Endothelial cell (in vitro differentiated cells): ENCODE measurements around the gene GDF7. TPM values are rescaled to one million over a fixed set of nuclear protein-coding genes. Genes with fewer than 3 reads are reported as not detected.

Experiments
- DNase-seq: peaks from one replicate; pipeline ENCODE4 v3.0.0; 2021; ENCODE audit warnings: low spot score
- H3K27ac Mint-ChIP-seq: one replicate; pipeline ENCODE4 v1.8.0; 2021; ENCODE audit warnings: mixed read lengths, inconsistent platforms; ENCODE audit not compliant: unreplicated experiment
- H3K27me3 Mint-ChIP-seq: one replicate; pipeline ENCODE4 v1.8.0; 2021; ENCODE audit warnings: mild to moderate bottlenecking, moderate library complexity, mixed read lengths, inconsistent platforms; ENCODE audit not compliant: unreplicated experiment
- H3K36me3 Mint-ChIP-seq: one replicate; pipeline ENCODE4 v1.8.0; 2021; ENCODE audit warnings: mild to moderate bottlenecking, low read depth, mixed read lengths, inconsistent platforms; ENCODE audit not compliant: unreplicated experiment
- H3K4me1 Mint-ChIP-seq: one replicate; pipeline ENCODE4 v1.8.0; 2021; ENCODE audit warnings: mild to moderate bottlenecking, mixed read lengths, inconsistent platforms; ENCODE audit not compliant: unreplicated experiment
- H3K4me3 Mint-ChIP-seq: one replicate; pipeline ENCODE4 v1.8.0; 2021; ENCODE audit warnings: mild to moderate bottlenecking, mixed read lengths, inconsistent platforms; ENCODE audit not compliant: unreplicated experiment
- H3K9me3 Mint-ChIP-seq: one replicate; pipeline ENCODE4 v1.8.0; 2021; ENCODE audit warnings: mixed read lengths, inconsistent platforms; ENCODE audit not compliant: unreplicated experiment
- CTCF ChIP-seq: fragments of 200-600 bp; sonication (generic); IDR thresholded peaks from one replicate; pipeline ENCODE4 v1.5.0; 2021; ENCODE audit warnings: antibody characterized with exemption; ENCODE audit not compliant: unreplicated experiment
- total RNA-seq: library from RNA; stranded (reverse); fragmentation: NEBNext Ultra II Directional; extraction: Animal tissue kit (Norgen Biotek cat#: 25700); gene quantifications from one replicate; pipeline ENCODE4 v1.2.1, GENCODE V29; 2021; ENCODE audit not compliant: unreplicated experiment

Gene GDF7
- total RNA-seq, 1 donor from 2014 or later: 11.2 TPM

DNA sequence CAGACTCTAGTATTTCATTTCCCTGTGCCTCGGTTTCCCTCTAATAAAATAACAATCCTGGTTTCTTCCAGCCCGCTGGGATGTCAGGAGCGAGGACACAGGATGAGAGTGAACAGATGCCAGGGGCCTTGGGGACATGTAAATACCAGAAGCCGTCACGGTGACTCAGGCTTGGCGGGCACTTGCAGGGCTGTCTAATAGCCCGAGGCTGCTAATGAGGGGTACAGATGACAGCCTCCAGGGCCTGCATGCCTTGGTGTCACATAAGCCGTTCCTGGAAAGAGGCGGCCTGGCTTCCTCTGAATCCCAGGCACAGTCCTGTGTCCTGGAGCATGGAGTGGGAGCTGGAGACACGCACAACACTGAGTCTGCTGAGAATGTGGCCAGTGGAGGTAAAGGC lies 44.2 kb upstream of the GDF7 start:
- no peak for TF ChIP-seq CTCF
- peaks cover 14% of the 10 kb centered on the region for H3K36me3 Mint-ChIP-seq
- H3K27me3 Mint-ChIP-seq: peaks cover 9% of the 10 kb centered on the region
- H3K9me3 Mint-ChIP-seq: no peaks in the 10 kb centered on the region
- DNase-seq: no peak
- no peak overlapping the region for H3K4me3 Mint-ChIP-seq
- no peak overlapping the region for H3K27ac Mint-ChIP-seq
- H3K4me1 Mint-ChIP-seq: peaks cover 7% of the 10 kb centered on the region

GRCh38 chr2:20623241-20623640 lies 43.7 kb upstream of the GDF7 start:
- peaks cover 4% of the 10 kb centered on the region for H3K4me1 Mint-ChIP-seq

GRCh38 chr2:20623741-20624155 lies 43.2 kb upstream of the GDF7 start:
- no peak overlapping the region for H3K27ac Mint-ChIP-seq

More at GRCh38 chr2:20623241-20623640, 43.7 kb upstream of the GDF7 start:
- peaks cover 9% of the 10 kb centered on the region for H3K27me3 Mint-ChIP-seq
- no peak overlapping the region for H3K27ac Mint-ChIP-seq
- H3K9me3 Mint-ChIP-seq: no peaks in the 10 kb centered on the region
- H3K36me3 Mint-ChIP-seq: peaks cover 14% of the 10 kb centered on the region
- no peak for TF ChIP-seq CTCF
- H3K4me3 Mint-ChIP-seq: no peak overlapping the region
- no peak for DNase-seq

GRCh38 chr2:20624156-20624883 lies 42.6 kb upstream of the GDF7 start:
- Mint-ChIP-seq H3K36me3 (peaks cover 13% of the 10 kb centered on the region), H3K9me3 (no peaks in the 10 kb centered on the region), H3K4me3 (no peak overlapping the region), H3K27me3 (peaks cover 9% of the 10 kb centered on the region), H3K4me1 (peaks cover 4% of the 10 kb centered on the region), H3K27ac (no peak overlapping the region)
- TF ChIP-seq CTCF: no peak
- no peak for DNase-seq

More at GRCh38 chr2:20623741-20624155, 43.2 kb upstream of the GDF7 start:
- Mint-ChIP-seq H3K4me3 (no peak overlapping the region), H3K27me3 (peaks cover 9% of the 10 kb centered on the region), H3K4me1 (peaks cover 4% of the 10 kb centered on the region), H3K36me3 (peaks cover 14% of the 10 kb centered on the region), H3K9me3 (no peaks in the 10 kb centered on the region)
- no peak for TF ChIP-seq CTCF
- no peak for DNase-seq

GRCh38 chr2:20624884-20625485 lies 42.0 kb upstream of the GDF7 start:
- DNase-seq: no peak
- Mint-ChIP-seq H3K36me3 (peaks cover 10% of the 10 kb centered on the region), H3K9me3 (no peaks in the 10 kb centered on the region), H3K4me1 (peaks cover 4% of the 10 kb centered on the region), H3K4me3 (no peak overlapping the region), H3K27ac (no peak overlapping the region), H3K27me3 (peaks cover 9% of the 10 kb centered on the region)
- TF ChIP-seq CTCF: no peak
